Choroid plexus epithelial cell (primary cell): ENCODE data around the gene ANK3.

Source experiments
- DNase-seq: peaks from one replicate; pipeline ENCODE4 v3.0.0-alpha.2; 2010; ENCODE audit warnings: low read depth
- H3K4me3 ChIP-seq: 2 replicates; pipeline ENCODE4 v1.5.1; 2011; ENCODE audit warnings: low read depth, mild to moderate bottlenecking, control low read depth, low read length, moderate library complexity
- TF ChIP-seq, protein P1 (sequence below): conservative IDR thresholded peaks from 2 replicates; pipeline ENCODE4 v1.5.1; 2011; ENCODE audit warnings: low read depth, mild to moderate bottlenecking, control low read depth, inconsistent platforms, low read length, moderate library complexity

Gene ANK3

DNA sequence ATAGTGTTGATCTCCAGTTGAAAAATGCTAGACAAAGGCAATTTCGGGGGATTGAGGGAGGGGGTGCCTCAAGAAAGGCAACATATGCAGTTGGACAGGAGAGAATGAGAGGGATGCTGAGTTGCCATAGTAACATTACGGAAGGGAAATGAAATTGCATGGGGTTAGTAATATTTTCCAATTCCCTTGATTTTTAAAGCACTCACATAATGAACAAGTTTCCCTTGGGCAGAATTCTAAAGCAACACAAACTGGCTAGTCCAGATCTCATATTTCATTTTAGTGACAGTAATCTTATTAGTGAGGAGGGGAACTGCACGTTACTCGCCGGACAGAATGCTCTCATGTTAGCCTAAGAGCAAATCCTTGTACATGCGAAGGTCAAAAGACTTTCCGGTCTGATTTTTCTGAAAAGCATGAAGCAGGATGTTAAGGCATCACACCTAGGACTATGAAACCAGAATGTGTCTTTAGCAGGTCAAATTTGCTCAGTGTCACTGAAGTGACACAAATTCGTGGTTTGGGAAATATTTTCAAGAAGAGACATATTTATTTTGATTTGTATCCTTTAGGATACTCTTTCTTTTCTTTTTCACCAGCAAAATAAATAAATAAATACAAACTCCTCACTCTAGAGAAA is 165.5 kb downstream of the ANK3 start:
- DNase-seq, result no peak
- no peak overlapping the region for H3K4me3 ChIP-seq
- TF ChIP-seq, protein P1, sequence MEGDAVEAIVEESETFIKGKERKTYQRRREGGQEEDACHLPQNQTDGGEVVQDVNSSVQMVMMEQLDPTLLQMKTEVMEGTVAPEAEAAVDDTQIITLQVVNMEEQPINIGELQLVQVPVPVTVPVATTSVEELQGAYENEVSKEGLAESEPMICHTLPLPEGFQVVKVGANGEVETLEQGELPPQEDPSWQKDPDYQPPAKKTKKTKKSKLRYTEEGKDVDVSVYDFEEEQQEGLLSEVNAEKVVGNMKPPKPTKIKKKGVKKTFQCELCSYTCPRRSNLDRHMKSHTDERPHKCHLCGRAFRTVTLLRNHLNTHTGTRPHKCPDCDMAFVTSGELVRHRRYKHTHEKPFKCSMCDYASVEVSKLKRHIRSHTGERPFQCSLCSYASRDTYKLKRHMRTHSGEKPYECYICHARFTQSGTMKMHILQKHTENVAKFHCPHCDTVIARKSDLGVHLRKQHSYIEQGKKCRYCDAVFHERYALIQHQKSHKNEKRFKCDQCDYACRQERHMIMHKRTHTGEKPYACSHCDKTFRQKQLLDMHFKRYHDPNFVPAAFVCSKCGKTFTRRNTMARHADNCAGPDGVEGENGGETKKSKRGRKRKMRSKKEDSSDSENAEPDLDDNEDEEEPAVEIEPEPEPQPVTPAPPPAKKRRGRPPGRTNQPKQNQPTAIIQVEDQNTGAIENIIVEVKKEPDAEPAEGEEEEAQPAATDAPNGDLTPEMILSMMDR, result no peak

DNA sequence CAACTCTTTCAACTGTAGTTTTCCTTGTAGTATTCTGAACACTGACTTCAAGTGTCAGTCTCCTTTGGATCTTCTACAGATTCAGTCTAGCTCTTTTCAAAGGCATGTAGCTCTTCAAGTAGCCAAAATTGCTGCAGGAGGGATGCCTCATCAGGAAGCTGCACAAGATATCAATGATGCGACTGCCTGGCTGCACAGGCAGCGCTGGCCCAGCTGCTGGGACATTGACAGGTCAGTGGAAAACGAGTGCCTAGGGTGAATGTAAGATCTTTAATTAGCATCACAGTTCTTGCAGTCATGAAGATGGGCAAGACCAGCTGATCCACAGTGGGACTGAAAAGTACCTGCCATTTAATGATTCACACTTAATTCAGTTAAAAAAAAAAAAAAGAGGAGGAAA is 167.6 kb downstream of the ANK3 start:
- DNase-seq, result no peak
- TF ChIP-seq, protein P1, result no peak

DNA sequence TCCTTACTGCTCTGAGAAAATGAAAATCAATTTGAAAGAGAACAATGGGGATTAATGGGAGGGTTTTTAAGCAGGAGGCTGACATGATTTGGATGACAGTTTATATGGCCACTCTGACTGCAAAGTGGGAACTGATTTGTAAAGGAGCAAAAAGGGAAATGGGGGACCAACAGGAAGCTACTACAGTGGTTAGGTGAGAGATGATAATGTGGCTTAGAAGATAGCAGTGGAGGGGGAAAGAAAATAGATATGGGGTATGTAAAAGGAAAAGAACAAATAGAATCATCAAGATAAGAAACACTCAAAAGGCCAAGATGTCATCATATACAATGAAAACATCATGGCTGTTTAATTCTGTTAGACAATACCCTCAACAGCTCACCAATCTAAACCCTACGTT is 177.5 kb downstream of the ANK3 start:
- TF ChIP-seq, protein P1, result no peak
- no peak for DNase-seq
- H3K4me3 ChIP-seq, result no peak overlapping the region

More for the DNA sequence above, 167.6 kb downstream of the ANK3 start:
- H3K4me3 ChIP-seq, result no peak overlapping the region

DNA sequence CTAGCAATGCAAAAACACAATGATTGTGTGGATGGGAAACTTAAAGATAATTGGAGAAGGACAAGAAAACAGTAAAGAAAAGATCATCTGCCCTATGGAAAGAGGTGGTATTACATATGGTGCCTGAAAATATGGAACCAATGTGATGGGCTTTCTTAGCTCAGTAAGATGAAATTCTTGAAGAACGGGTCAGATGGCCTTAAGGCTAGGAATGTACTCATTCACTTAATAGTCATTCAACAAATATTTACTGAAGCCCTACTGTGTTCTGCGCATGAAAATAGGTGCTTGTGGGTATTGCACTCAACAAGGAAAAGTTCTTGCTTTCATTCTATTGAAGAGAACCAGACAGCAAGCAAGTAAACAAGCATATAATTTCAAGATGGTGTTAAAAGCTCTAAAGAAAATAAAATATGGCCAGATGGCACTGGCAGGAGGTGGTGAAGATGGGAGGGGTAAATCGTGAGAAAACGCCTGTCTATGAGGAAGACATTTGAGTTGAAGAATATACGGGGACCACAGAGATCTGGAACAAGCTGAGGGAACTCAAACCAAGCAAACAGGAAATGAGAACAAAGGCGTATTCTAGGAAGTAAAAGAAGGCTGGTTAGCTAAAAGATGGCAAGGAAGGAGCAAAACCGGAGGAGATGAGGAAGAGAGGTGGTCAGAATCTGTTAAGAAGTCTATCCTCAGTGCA is 179.7 kb downstream of the ANK3 start:
- no peak overlapping the region for H3K4me3 ChIP-seq
- TF ChIP-seq, protein P1, result no peak
- no peak for DNase-seq

DNA sequence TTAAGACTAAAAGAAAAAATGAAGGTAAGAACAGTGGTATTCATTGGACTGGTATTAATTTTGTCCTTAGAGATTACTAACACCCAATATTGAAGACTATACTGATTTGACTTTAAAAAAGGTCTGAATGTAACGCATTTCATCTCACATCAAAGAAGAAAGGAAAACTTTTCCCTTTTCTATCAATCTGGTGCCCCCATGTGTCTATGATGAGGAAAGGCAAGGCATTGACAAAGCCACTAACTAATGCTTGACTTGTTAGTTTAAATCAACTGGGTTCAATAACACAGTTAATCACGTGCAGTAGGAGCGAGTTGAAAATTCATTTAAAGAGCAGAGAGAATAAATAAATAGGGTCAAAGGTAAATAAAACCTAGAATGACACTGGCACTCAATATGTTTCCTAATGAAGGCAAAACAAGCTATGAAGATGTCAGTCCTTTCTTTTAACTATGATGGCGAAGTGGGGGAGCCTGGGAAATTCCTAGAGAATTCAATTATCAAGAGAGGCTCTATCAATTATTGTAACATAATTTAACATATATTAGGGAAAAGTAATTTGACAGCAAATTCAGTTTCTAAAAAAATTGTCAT is 180.9 kb downstream of the ANK3 start:
- TF ChIP-seq, protein P1, result peak; percentile 76
- H3K4me3 ChIP-seq, result no peak overlapping the region
- DNase-seq, result peak; percentile 69

DNA sequence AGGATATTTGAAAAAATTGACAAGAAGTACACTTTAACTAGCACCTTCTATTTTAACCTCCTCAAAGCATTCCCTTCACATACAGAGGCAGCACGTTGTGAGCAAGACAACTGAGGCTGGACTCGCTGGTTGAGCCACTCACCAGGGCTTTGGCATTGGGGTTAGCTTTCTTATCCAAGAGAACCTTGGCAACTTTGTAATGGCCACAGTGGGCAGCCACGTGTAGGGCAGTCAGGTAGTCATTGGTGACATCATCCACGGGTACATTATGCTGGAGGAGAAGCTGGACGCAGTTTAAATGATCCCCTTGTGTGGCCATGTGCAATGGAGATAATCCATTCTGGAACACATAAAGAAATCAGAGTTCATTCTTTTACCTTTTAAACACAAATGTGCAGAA is 181.8 kb downstream of the ANK3 start:
- TF ChIP-seq, protein P1, result no peak
- DNase-seq, result no peak
- no peak overlapping the region for H3K4me3 ChIP-seq
